ENCODE data around the gene DCUN1D1.
A peak's percentile ranks its signal among the peaks of the same experiment; 100 is the strongest.
"Not testable (repeated sequence)": the region's sequence is repeated elsewhere in the genome, so short reads cannot be mapped to it uniquely, and the experiment has no call there.

DCUN1D1 gene

DNA sequence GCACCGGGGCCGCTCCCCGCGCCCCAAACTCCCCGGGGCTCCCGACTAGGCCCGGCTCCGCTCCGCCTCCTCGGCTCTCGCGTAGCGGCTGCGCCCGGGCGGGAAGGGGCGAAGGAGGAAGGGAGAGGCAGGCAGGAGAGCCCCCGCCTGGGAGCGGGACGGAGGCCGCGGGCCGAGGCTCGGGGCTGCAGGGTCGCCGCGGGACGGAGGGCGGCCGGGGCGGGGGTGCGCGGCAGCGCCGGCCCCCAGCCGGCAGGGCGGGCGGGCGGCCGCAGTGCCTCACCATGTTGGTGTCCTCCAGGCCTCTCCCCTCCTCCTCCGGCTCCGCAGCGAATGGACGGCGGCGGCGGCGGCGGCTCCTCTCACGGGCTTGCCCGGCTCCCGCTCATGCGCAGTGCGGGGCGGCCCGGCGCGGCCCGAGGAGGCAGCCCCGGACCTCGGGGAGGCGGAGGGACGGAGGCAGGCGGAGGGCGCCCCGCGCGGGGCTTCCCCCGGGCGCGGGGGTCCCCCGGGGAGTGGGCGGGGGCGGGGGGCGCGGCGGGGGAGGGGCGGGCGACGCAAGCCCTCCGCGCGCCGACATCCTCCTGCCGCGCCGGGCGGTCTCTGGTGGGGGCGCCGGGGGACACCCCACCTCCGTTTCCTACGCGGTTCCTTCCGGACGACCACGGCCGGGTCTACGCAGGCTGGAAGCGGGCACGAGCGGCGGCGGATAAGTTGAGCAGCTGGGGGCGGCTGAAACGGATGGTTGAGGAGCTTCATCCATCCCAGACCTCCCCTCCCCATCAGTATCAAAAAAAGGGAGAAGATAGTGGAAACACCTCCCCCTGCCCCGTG, at the start of gene DCUN1D1:
Gene DCUN1D1, minus strand, starts transcription at position 335 of the 834 bp plus-strand sequence. Its CDS starts 49 bp downstream, at position 286.
- DNase-seq (ENCODE audit: low spot score): peak; percentile 90

DNA sequence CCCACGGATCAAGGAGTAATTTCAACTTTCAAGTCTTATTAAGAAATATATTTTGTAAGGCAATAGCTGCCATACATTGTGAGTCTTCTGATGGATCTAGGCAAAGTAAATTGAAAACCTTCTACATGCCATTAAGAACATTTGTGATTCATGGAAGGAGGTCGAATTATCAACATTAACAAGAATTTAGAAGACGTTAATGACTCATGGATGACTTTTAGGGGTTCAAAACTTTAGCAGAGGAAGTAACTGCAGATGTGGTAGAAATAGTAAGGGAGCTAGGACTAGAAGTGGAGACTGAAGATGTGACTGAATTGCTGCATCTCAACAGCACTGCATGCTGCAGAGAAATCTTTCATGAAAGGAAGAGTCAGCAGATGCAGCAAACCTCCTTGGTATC, 48.1 kb upstream of the DCUN1D1 start:
- no peak for DNase-seq (ENCODE audit: low spot score)

DNA sequence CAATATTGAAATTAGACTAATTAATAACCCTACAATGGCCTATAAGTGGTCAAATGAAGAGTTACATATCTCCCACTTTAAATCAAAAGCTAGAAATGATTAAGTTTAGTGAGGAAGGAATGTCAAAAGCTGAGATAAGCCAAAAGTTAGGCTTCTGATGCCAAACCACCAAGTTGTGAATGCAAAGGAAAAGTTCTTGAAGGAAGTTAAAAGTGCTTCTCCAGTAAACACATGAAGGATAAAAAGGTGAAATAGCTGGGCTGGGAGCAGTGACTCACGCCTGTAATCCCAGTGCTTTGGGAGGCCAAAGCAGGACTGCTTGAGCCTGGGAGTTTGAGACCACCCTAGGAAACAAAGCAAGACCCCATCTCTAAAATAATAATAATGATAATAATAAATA, 46.9 kb upstream of the DCUN1D1 start:
- no peak for DNase-seq (ENCODE audit: low spot score)

- DNase-seq (ENCODE audit: low spot score): peak; percentile 13
Observed at GRCh38 chr3:183022936-183023516, 42.7 kb upstream of the DCUN1D1 start.

DNA sequence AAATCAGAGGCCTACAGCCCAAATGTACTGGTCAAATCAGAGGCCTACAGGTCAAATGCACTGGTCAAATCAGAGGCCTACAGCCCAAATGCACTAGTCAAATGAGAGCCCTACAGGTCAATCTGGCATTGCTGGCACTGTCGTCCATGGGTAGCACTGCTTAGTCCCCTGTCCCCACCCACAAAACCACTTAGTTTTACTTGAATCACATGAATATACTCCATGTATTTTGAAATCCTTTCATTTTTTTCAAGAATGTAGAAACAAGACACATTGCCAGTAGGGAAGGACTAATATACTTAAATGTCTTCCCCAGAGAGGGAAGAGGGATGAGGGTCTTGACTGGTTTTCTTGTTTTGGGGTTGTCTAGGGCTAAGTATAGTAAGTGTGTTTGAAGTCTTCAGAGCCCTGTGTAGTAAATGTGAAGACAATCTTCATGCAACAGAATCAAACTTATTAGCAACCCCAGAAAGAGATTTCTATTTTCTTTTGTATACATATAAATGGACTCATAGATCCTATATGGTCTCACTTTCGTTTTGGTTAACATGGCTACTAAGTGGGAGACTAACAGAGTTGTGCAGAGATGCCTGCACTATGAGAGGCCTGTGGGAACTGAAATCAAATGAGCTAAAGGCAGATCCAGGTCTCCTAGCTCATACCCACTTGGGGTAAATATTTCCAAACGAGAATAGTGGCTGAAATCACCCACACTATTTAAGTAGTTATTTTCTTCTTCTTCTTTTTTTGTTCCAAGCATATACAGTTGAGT, 38.3 kb upstream of the DCUN1D1 start:
- no peak for DNase-seq (ENCODE audit: low spot score)

GRCh38 chr3:183015185-183015584, 34.8 kb upstream of the DCUN1D1 start:
- no peak for DNase-seq (ENCODE audit: low spot score)

DNA sequence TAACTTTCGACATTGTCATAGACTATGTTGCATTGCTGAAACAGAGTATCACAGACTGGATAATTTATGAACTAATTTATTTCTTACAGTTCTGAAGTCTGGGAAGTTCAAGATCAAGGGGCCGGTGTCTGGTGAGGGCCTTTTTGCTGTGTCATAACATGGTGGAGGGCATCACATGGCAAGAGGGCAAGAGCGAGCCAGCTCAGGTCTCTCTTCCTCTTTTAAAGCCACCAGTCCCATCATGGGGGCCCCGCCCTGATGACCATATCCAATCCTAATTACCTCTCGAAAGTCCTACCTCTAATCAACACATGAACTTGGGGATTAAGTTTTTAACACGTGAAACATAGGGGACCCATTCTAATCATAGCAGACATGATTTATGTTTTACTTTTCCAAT, 33.5 kb upstream of the DCUN1D1 start:
- no peak for DNase-seq (ENCODE audit: low spot score)

DNA sequence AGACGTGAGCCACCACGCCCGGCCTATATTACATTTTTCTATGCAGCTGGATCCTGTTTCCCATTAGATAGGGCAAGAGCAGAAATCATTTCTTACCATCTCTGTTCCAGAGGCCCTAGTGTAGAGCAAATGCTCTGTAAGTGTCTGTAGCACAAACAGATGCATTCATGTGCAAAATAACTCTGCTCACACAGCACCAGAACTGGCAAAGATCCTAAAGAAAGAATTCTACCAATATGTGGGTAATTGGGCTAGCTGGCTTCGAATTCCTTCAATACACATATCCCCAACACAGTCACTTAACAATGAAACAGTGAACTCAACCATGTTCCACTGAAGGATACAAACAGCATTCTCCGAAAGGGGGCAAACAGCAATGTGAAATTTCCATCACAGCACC, 32.7 kb upstream of the DCUN1D1 start:
- no peak for DNase-seq (ENCODE audit: low spot score)

DNA sequence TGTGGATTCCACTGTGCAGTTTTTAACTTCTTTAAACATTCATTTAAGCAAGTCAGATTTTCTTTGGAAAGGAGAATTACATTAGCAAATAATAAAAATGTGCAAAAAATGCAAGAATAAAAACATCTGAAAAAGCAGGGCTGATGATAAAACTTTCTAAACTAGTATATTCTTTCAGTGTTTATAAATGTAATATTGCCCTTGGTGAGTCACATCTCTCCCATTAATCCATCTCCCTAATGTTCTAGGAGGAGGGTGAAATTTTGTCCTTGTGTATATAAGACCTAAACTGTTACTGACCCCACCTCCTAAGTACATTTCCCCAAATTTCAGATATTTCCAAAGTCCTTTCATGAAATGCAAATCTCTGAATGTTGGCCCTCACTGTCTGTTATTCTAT, 28.5 kb upstream of the DCUN1D1 start:
- no peak for DNase-seq (ENCODE audit: low spot score)

DNA sequence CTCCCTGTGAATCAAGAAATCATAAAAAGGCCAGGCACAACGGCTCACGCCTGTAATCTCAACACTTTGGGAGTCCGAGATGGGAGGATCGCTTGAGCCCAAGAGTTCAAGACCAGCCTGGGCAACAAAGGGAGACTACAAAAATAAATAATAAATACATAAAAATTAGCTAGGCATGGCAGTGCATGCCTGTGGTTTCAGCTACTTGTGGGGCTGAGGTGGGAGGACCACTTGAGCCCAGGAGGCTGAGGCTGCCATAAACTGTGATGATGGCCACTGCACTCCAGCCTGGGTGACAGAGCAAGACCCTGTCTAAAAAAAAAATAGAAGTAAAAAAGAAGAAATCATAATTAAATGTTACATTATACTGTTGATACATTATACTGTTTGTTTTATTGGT, 28.0 kb upstream of the DCUN1D1 start:
- no peak for DNase-seq (ENCODE audit: low spot score)

GRCh38 chr3:183006396-183007002, 26.2 kb upstream of the DCUN1D1 start:
- no peak for DNase-seq (ENCODE audit: low spot score)

DNA sequence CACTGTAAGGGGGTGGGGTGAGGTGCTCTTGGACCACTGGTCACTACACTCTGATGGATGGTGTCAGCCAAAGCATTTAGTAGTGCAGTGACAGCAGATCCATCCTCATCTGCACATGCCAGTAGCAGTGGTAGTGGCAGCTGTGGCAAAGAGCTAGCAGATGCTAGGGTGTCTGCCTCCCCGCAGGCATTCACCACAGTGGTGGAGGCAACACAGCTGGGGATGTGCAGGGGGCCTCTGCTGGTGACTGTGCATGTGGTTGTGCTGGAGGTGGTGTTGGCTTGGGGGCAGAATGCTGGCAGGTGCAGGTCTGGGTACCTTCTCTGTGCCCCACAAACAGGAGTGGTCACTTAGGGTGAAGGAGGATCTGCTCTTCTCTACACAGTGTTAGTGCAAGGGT, 19.4 kb upstream of the DCUN1D1 start:
- no peak for DNase-seq (ENCODE audit: low spot score)

DNA sequence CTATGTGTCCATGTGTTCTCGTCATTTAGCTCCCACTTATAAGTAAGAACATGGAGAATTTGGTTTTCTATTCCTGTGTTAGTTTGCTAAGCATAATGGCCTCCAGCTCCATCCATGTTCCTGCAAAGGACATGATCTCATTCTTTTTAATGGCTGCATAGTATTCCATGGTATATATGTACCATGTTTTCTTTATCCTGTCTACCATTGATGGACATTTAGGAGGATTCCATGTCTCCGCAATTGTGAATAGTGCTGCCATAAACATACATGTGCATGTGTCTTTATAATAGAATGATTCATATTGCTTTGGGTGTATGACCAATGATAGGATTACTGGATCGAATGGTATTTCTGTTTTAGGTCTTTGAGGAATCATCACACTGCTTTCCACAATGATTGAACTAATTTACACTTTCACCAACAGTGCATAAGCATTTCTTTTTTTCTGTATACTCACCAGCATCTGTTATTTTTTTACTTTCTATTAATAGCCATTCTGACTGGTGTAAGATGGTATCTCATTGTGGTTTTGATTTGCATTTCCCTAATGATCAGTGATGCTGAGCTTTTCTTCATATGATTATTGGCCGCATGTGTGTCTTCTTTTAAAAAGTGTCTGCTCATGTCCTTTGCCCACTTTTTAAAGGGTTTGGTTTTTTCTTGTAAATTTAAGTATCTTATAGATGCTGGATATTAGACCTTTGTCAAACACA, 13.3 kb upstream of the DCUN1D1 start:
- DNase-seq (ENCODE audit: low spot score): not testable (repeated sequence)

GRCh38 chr3:182989566-182989965, 9.2 kb upstream of the DCUN1D1 start:
- no peak for DNase-seq (ENCODE audit: low spot score)

DNA sequence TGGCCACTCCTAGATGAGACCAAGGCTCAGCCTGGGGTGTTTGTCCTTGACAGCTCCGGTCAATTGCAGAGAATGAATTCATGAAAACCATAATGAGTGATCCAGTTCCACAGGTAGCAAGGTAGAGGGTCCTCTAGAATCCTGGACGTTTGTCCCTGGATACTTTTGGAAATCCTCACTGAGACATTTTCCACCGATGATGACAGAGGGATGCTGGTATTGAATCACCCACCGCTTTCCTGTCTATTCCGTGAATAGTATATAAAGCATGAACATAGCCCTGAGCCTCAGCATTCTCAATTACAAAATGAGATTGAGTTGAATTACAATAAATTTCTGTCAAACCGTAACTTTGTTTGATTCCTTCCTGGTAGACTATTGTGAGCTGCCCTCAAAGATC, 5.7 kb upstream of the DCUN1D1 start:
- no peak for DNase-seq (ENCODE audit: low spot score)

DNA sequence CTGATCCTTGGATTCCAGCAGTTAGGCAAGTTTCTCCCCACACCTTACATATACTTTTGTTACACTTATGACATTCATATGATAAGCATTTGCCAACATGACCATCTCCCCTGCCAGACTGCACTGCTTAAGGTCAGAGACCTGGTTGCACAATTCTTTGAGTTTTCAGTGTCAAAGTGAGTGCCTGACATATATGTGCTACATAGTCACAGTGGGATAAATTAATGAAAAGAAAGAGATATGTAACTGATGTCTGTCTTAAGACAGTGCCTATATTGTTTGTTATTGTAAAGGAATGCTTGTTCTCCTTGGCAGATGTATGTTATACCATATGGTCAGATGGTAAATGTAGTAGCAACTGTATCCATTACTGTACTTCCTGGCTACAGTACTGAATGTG, 3.5 kb upstream of the DCUN1D1 start:
- DNase-seq (ENCODE audit: low spot score): no peak

GRCh38 chr3:182981038-182981380, 671 bp upstream of the DCUN1D1 start:
- no peak for DNase-seq (ENCODE audit: low spot score)

DNA sequence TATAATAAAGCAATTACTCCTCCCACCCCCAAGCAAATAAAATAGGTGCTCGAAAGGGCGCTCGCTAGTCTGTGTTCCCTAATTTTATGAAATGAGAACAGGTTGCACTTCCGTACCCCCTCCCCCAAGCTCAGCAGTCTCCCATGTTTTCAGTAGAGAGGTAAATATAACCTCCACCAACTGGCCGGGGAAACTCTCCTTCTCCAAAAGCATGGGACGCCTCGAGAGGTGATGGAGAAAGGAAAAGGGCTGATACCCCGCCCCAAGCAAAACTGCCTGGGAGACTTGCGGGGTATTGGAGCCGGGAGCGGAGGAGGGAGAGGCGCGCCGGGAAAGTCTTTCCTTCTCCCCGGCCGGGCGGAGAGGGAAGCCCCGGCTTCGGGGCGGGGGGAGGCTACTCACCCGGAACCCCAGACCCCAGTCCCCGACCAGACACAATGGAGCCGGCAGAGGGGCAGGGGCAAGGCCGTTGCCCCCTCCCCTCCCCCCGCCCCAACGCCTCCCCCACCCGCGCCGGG, 605 bp downstream of the DCUN1D1 start:
- DNase-seq (ENCODE audit: low spot score): peak; percentile 21

DNA sequence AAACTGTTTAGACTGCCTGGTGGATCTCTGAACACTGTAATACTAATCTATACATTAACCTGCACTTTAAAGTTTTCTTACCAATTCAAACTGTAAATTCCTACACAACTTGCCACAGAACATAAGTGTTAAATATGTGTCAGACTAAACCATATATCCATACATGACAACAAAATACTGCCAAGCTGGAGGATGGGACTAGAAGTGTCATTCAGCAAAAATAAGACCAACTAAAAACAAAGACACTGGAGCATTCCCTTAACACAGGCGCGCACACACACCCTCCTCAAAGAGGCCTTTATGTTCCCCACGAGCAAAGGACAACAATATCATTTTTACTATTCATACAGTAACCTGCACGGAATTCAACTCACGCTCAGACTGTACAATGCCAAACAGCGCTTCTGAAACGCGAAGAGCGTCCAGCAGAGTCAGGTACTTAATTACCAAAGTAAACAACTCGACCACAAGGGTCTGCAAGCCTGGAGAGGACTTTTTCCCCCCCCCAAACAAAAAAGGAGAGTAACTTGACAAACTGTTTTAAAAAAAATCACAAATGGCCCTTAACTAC, 1.1 kb downstream of the DCUN1D1 start:
- no peak for DNase-seq (ENCODE audit: low spot score)

- DNase-seq (ENCODE audit: low spot score): no peak
Observed at GRCh38 chr3:182978387-182978786, 2.0 kb downstream of the DCUN1D1 start.

GRCh38 chr3:182973047-182973446, 7.3 kb downstream of the DCUN1D1 start:
- DNase-seq (ENCODE audit: low spot score): no peak
